ENCODE measurements around the gene SLC19A1. TPM values are rescaled to one million over a fixed set of nuclear protein-coding genes. Genes with fewer than 3 reads are reported as not detected.

The SLC19A1 gene
- total and polyA plus RNA-seq, 2 donors from 2014 or later: 5.1 to 7.2 TPM

DNA sequence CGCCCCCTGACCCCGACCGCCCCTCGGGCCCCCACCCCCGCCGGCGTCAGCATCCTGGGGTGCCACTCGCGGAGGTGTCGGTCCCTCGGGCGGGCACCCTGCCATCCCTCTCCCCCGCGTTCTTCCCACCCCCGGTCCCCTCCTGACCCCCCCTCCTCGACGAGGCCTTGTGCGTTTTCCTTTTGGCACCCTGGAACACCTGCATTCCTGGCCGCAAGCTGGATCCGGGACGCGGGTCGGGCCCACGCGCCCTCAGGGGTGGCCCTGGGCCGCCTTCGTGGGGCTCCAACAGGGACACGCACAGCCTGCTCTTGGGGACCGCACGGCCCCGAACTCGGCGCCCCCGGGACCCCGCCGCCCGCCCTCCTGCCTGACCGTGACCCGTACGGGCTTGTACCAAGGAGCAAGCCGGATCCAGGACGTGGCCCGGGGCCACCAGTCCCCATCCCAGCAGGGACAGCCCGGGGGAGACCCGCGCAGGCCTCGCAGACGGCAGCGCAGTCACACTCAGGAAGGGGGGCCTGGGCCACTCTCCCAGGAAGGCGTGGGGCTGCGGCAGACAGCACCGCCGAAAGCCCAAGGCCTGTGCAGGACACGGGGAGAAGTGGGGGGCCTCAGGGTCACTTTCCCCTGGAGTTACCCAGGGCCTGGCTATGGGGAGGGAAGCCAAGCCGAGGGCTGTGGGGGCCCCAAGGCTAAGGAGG lies 579 bp upstream of the SLC19A1 start:
- DNase-seq: peak in 3 of 5 donors; percentile 14 to 81 (median 80)
- no peak overlapping the region for H3K27ac ChIP-seq (ENCODE audit: low read depth in 2 of 2, low read length in 2 of 2)
- TF ChIP-seq, protein P1, sequence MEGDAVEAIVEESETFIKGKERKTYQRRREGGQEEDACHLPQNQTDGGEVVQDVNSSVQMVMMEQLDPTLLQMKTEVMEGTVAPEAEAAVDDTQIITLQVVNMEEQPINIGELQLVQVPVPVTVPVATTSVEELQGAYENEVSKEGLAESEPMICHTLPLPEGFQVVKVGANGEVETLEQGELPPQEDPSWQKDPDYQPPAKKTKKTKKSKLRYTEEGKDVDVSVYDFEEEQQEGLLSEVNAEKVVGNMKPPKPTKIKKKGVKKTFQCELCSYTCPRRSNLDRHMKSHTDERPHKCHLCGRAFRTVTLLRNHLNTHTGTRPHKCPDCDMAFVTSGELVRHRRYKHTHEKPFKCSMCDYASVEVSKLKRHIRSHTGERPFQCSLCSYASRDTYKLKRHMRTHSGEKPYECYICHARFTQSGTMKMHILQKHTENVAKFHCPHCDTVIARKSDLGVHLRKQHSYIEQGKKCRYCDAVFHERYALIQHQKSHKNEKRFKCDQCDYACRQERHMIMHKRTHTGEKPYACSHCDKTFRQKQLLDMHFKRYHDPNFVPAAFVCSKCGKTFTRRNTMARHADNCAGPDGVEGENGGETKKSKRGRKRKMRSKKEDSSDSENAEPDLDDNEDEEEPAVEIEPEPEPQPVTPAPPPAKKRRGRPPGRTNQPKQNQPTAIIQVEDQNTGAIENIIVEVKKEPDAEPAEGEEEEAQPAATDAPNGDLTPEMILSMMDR (IDR thresholded peaks at IDR 0.05; ENCODE audit: borderline replicate concordance, extremely low read depth, insufficient read depth): no peak

DNA sequence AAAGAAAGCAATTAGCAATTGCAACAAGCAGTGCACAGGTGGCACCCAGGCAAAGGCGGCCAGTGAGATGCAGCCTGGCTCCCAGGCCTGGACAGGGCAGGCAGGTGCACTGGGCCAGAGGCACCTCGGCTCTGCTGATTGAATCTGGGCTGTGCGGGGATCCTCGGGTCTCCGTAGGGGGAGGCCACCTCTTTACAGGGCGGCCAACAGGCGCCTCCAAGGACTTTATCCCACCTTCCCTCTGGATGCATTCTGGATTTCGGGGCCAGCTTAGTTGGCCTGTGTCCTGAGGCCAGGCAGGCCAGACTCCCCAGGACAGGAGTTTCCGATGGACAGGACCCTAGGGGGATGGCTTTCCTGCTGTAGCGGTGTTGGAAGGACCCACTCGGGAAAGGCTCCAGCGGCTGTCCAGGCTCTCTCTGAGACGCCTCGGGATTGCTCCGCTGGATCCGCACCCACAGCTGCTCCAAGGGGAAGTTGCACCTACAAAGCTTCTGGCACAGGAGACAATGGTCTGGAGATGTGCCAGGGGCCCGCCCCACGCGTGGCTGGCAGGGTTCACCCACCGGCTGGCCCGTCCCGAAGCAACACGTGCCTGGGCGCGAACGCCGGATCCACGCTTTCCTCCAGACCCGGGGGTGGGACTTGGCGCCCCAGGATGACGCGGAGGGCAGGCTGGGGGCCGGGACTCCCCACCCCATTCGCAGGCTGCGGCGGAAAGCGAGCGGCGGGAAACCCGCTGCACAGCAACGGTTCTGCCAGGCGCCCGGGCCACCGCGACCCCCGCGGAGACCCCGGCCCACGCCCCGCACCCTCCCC lies 810 bp downstream of the SLC19A1 start:
- Histone ChIP-seq H3K4me1 (ENCODE audit: control insufficient read depth in 2 of 3, insufficient read depth in 2 of 3, low read depth in 1 of 3, low read length in 3 of 3) (peaks cover 0 to 7% (median 0%) of the 10 kb centered on the region in 3 donors), H3K36me3 (ENCODE audit: control insufficient read depth in 2 of 3, insufficient read depth in 3 of 3, low read length in 3 of 3) (no peaks in the 10 kb centered on the region), H3K9ac (ENCODE audit: low read length in 3 of 3) (no peak overlapping the region), H3K27ac (ENCODE audit: low read depth in 2 of 2, low read length in 2 of 2) (no peak overlapping the region), H3K27me3 (ENCODE audit: control insufficient read depth, insufficient read depth, low read length) (no peaks in the 10 kb centered on the region), H3K4me3 (ENCODE audit: low read length in 3 of 3) (peak overlapping the region in 2 of 3 donors; percentile 16 to 29), H3K9me3 (ENCODE audit: control insufficient read depth in 2 of 3, insufficient read depth in 1 of 3, low read length in 3 of 3) (no peaks in the 10 kb centered on the region)
- intact Hi-C loops (cut with DNase I): no loop called here
- peak in 4 of 5 donors; percentile 21 to 94 (median 72) for DNase-seq
- TF ChIP-seq, protein P1 (IDR thresholded peaks at IDR 0.05; ENCODE audit: borderline replicate concordance, extremely low read depth, insufficient read depth): no peak
- no peak for FAIRE-seq

More for the DNA sequence above, 579 bp upstream of the SLC19A1 start:
- Histone ChIP-seq H3K4me1 (ENCODE audit: control insufficient read depth in 2 of 3, insufficient read depth in 2 of 3, low read depth in 1 of 3, low read length in 3 of 3) (peaks cover 0 to 7% (median 0%) of the 10 kb centered on the region in 3 donors), H3K9me3 (ENCODE audit: control insufficient read depth in 2 of 3, insufficient read depth in 1 of 3, low read length in 3 of 3) (no peaks in the 10 kb centered on the region), H3K27me3 (ENCODE audit: control insufficient read depth, insufficient read depth, low read length) (no peaks in the 10 kb centered on the region), H3K9ac (ENCODE audit: low read length in 3 of 3) (no peak overlapping the region), H3K4me3 (ENCODE audit: low read length in 3 of 3) (no peak overlapping the region), H3K36me3 (ENCODE audit: control insufficient read depth in 2 of 3, insufficient read depth in 3 of 3, low read length in 3 of 3) (no peaks in the 10 kb centered on the region)
- no peak for FAIRE-seq
- intact Hi-C loops (cut with DNase I): no loop called here

DNA sequence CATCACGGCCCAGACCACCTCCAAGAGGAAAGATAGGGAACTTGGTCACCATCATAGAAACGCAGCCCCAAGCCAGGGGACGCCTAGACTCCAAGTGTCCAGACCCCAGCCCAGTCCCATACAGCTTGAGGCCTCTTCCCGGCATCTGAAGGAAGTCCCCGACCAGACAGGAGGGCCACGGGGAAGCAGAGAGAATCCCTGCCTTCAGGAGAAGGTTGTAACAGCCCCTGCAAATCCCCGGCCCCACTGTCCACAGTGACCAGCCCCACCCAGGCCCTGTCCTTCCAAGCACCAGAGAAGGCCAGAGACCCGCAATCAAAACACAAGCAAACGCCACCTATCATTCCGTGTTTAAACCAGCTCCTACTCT lies 1.7 kb downstream of the SLC19A1 start:
- Histone ChIP-seq H3K4me3 (ENCODE audit: low read length in 3 of 3) (no peak overlapping the region), H3K9ac (ENCODE audit: low read length in 3 of 3) (no peak overlapping the region), H3K27me3 (ENCODE audit: control insufficient read depth, insufficient read depth, low read length) (no peaks in the 10 kb centered on the region), H3K27ac (ENCODE audit: low read depth in 2 of 2, low read length in 2 of 2) (no peak overlapping the region), H3K9me3 (ENCODE audit: control insufficient read depth in 2 of 3, insufficient read depth in 1 of 3, low read length in 3 of 3) (no peaks in the 10 kb centered on the region), H3K4me1 (ENCODE audit: control insufficient read depth in 2 of 3, insufficient read depth in 2 of 3, low read depth in 1 of 3, low read length in 3 of 3) (peaks cover 0 to 7% (median 0%) of the 10 kb centered on the region in 3 donors), H3K36me3 (ENCODE audit: control insufficient read depth in 2 of 3, insufficient read depth in 3 of 3, low read length in 3 of 3) (no peaks in the 10 kb centered on the region)
- TF ChIP-seq, protein P1 (IDR thresholded peaks at IDR 0.05; ENCODE audit: borderline replicate concordance, extremely low read depth, insufficient read depth): no peak
- intact Hi-C loops (cut with DNase I): no loop called here
- FAIRE-seq (no peak), DNase-seq (peak in 2 of 5 donors; percentile 36 to 65)

Measured in kidney (tissue), 14 donors.